CD4-positive, alpha-beta T cell (primary cell): ENCODE measurements around the gene SPTBN1. TPM values are rescaled to one million over a fixed set of nuclear protein-coding genes. Genes with fewer than 3 reads are reported as not detected.

Experiments used
- ATAC-seq: fragments of 200-7000 bp; cut with Tn5 transposase; one replicate; pipeline ENCODE4 v1.10.0; 2022; ENCODE audit warnings: mild to moderate bottlenecking; ENCODE audit not compliant: poor library complexity
- CTCF ChIA-PET: fragments of 350-600 bp; sonication (Branson Sonifier 250); formaldehyde crosslinking; loops from one replicate; lab custom pipeline; 2021; ENCODE audit warnings: antibody characterized with exemption, inconsistent platforms; lab: Charles Lee
- POLR2A ChIA-PET: fragments of 350-600 bp; sonication (Branson Sonifier 250); formaldehyde crosslinking; loops from one replicate; lab custom pipeline; 2021; ENCODE audit warnings: antibody characterized with exemption, inconsistent platforms; lab: Charles Lee
- DNase-seq, 14 experiments: peaks; one replicate each; pipeline ENCODE4 v3.0.0-alpha.2; 2013 to 2020; ENCODE audit warnings: mixed read lengths in 2 of 14
- H3K27ac ChIP-seq, 2 donors: one replicate each; pipeline versions ENCODE4 v1.5.1 to v1.7.0; 2013; ENCODE audit warnings: low read length in 2 of 2, low read depth in 1 of 2, mild to moderate bottlenecking in 1 of 2
- H3K27me3 ChIP-seq, 2 experiments: 1 replicate in 1 of 2; 2 replicates in 1 of 2; pipeline versions ENCODE4 v1.6.1 to v1.7.0; 2013; ENCODE audit warnings: low read length in 2 of 2, control low read depth in 1 of 2, mild to moderate bottlenecking in 1 of 2, moderate library complexity in 1 of 2; ENCODE audit not compliant: insufficient read depth in 2 of 2, control insufficient read depth in 1 of 2
- H3K36me3 ChIP-seq: one replicate; pipeline ENCODE4 v1.6.1; 2013; ENCODE audit warnings: low read length, control low read depth; ENCODE audit not compliant: insufficient read depth
- H3K4me1 ChIP-seq: one replicate; pipeline ENCODE4 v1.6.1; 2013; ENCODE audit warnings: low read length, control low read depth; ENCODE audit not compliant: insufficient read depth
- H3K4me3 ChIP-seq: one replicate; pipeline ENCODE4 v1.5.1; 2013; ENCODE audit warnings: mild to moderate bottlenecking, low read length, moderate library complexity
- H3K9me3 ChIP-seq, 2 experiments: 1 replicate in 1 of 2; 2 replicates in 1 of 2; pipeline versions ENCODE4 v1.6.1 to v1.7.0; 2013; ENCODE audit warnings: low read length in 2 of 2, mild to moderate bottlenecking in 2 of 2, control low read depth in 1 of 2, moderate library complexity in 1 of 2; ENCODE audit not compliant: control insufficient read depth in 1 of 2, insufficient read depth in 1 of 2
- H3K27ac Mint-ChIP-seq: one replicate; pipeline ENCODE4 v1.8.0; 2020; ENCODE audit warnings: mixed read lengths
- H3K27me3 Mint-ChIP-seq: one replicate; pipeline ENCODE4 v1.8.0; 2021; ENCODE audit warnings: mixed read lengths
- H3K36me3 Mint-ChIP-seq: one replicate; pipeline ENCODE4 v1.8.0; 2021; ENCODE audit warnings: low read depth, mixed read lengths
- H3K4me1 Mint-ChIP-seq: one replicate; pipeline ENCODE4 v1.8.0; 2021; ENCODE audit warnings: low read depth, mixed read lengths
- H3K4me3 Mint-ChIP-seq: one replicate; pipeline ENCODE4 v1.8.0; 2020; ENCODE audit warnings: mild to moderate bottlenecking, mixed read lengths
- H3K9me3 Mint-ChIP-seq: one replicate; pipeline ENCODE4 v1.8.0; 2020; ENCODE audit warnings: mixed read lengths
- intact Hi-C, 2 experiments: fragments of 100-400 bp; cut with DNase I in 1 of 2; cut with micrococcal nuclease in 1 of 2; formaldehyde crosslinking; loops; one replicate each; pipeline versions ENCODE4 v1.15.1 to v1.9.0; 2023 to 2025; cut with DNase I, micrococcal nuclease
- total RNA-seq, 174 experiments: library from RNA in 2 of 174; stranded (reverse) in 2 of 174; gene quantifications; one replicate each; pipeline ENCODE4 v1.2.3 and lab custom pipeline; 2021 to 2026
- TF ChIP-seq, protein P1 (sequence below): fragments of 200-600 bp; IDR thresholded peaks from one replicate; pipeline ENCODE4 v1.8.0; 2022; ENCODE audit warnings: antibody characterized with exemption, mild to moderate bottlenecking

The SPTBN1 gene
- total RNA-seq, 2 experiments from 2014 or later: 156 to 166 TPM

DNA sequence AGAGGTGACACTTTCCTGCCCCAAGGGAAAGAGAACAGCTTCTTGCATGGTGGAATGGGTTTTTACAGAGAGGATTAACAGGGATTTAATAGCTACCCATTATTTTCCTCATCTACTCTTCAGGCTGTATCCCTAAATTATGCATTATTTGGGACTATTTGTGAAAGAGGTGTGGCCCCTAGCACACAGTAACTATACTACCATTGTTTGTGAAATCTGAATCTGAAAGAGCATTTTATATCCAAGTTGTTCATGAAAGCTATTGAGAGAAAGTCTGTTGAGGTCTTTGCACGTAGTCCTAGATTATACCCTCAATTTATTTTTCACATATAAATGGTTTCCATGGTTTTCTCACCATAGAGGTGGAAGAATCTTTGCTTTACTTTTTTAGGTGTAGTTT is 78.1 kb downstream of the SPTBN1 start:
- no peaks in the 10 kb centered on the region for H3K9me3 Mint-ChIP-seq
- no peak overlapping the region for H3K4me3 Mint-ChIP-seq
- Histone ChIP-seq H3K4me3 (no peak overlapping the region), H3K27me3 (no peaks in the 10 kb centered on the region), H3K27ac (no peak overlapping the region), H3K36me3 (no peaks in the 10 kb centered on the region), H3K9me3 (no peaks in the 10 kb centered on the region), H3K4me1 (no peaks in the 10 kb centered on the region)
- peaks cover 6% of the 10 kb centered on the region for H3K4me1 Mint-ChIP-seq
- ChIA-PET POLR2A (interaction anchor here (0.7 kb wide), 1 partner anchor 24 kb away, joined by 3 read pairs; no protein-coding TSS in a partner anchor), CTCF (no interaction called here)
- no peak overlapping the region for H3K27ac Mint-ChIP-seq
- no peaks in the 10 kb centered on the region for H3K36me3 Mint-ChIP-seq
- DNase-seq (no peak), ATAC-seq (no peak)
- intact Hi-C loops: no loop called here
- TF ChIP-seq, protein P1, sequence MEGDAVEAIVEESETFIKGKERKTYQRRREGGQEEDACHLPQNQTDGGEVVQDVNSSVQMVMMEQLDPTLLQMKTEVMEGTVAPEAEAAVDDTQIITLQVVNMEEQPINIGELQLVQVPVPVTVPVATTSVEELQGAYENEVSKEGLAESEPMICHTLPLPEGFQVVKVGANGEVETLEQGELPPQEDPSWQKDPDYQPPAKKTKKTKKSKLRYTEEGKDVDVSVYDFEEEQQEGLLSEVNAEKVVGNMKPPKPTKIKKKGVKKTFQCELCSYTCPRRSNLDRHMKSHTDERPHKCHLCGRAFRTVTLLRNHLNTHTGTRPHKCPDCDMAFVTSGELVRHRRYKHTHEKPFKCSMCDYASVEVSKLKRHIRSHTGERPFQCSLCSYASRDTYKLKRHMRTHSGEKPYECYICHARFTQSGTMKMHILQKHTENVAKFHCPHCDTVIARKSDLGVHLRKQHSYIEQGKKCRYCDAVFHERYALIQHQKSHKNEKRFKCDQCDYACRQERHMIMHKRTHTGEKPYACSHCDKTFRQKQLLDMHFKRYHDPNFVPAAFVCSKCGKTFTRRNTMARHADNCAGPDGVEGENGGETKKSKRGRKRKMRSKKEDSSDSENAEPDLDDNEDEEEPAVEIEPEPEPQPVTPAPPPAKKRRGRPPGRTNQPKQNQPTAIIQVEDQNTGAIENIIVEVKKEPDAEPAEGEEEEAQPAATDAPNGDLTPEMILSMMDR: no peak
- no peaks in the 10 kb centered on the region for H3K27me3 Mint-ChIP-seq

DNA sequence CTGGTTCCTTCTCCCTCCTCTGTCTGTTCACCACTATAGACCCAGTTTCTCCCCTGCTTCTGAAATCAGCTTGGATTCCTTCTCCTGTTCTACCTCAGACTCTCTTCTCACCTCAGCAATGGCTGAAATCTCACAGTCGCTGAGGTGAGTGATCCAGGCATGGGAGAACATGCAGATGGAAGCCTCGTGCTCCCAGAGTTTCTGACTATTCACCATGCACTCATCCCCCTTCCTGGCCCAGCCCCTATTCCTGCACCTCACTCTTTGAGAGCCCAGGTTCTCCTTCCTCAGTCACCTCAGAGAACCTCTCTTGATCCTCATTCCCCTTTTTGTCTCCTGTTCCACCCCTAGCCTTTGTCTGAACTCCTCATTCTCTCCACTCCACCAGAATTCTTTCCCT is 78.5 kb downstream of the SPTBN1 start:
- Mint-ChIP-seq H3K4me3 (no peak overlapping the region), H3K36me3 (no peaks in the 10 kb centered on the region), H3K4me1 (peaks cover 4% of the 10 kb centered on the region), H3K27me3 (no peaks in the 10 kb centered on the region), H3K27ac (no peak overlapping the region), H3K9me3 (no peaks in the 10 kb centered on the region)
- Histone ChIP-seq H3K36me3 (no peaks in the 10 kb centered on the region), H3K9me3 (no peaks in the 10 kb centered on the region), H3K4me1 (no peaks in the 10 kb centered on the region), H3K4me3 (no peak overlapping the region), H3K27ac (no peak overlapping the region), H3K27me3 (no peaks in the 10 kb centered on the region)
- DNase-seq (no peak), ATAC-seq (no peak)
- POLR2A ChIA-PET: interaction anchor here (0.7 kb wide), 1 partner anchor 24 kb away, joined by 3 read pairs; no protein-coding TSS in a partner anchor
- intact Hi-C loops: no loop called here
- CTCF ChIA-PET: no interaction called here
- TF ChIP-seq, protein P1: no peak

- intact Hi-C loops: no loop called here
- DNase-seq: peak in 2 of 14 experiments; percentile 14 to 35
- ChIA-PET POLR2A (no interaction called here), CTCF (no interaction called here)
- Mint-ChIP-seq H3K4me1 (no peaks in the 10 kb centered on the region), H3K9me3 (no peaks in the 10 kb centered on the region), H3K27ac (no peak overlapping the region), H3K4me3 (no peak overlapping the region), H3K36me3 (no peaks in the 10 kb centered on the region), H3K27me3 (no peaks in the 10 kb centered on the region)
- H3K9me3 ChIP-seq: no peaks in the 10 kb centered on the region
- H3K27me3 ChIP-seq: no peaks in the 10 kb centered on the region
- no peak overlapping the region for H3K4me3 ChIP-seq
- TF ChIP-seq, protein P1: no peak
- H3K4me1 ChIP-seq: no peaks in the 10 kb centered on the region
- no peaks in the 10 kb centered on the region for H3K36me3 ChIP-seq
- no peak for ATAC-seq
- no peak overlapping the region for H3K27ac ChIP-seq
Measured at GRCh38 chr2:54535599-54536195, 79.6 kb downstream of the SPTBN1 start.
